CD4-positive, alpha-beta T cell treated with Interleukin-17A for 4 hours (primary cell): ENCODE results near the gene CMTM8.

Experiments
- DNase-seq: peaks from one replicate; pipeline ENCODE4 v3.0.0-alpha.2; 2020; ENCODE audit warnings: mixed read lengths

Gene CMTM8

GRCh38 chr3:32281570-32282106, 43.2 kb downstream of the CMTM8 start:
- DNase-seq, result no peak

DNA sequence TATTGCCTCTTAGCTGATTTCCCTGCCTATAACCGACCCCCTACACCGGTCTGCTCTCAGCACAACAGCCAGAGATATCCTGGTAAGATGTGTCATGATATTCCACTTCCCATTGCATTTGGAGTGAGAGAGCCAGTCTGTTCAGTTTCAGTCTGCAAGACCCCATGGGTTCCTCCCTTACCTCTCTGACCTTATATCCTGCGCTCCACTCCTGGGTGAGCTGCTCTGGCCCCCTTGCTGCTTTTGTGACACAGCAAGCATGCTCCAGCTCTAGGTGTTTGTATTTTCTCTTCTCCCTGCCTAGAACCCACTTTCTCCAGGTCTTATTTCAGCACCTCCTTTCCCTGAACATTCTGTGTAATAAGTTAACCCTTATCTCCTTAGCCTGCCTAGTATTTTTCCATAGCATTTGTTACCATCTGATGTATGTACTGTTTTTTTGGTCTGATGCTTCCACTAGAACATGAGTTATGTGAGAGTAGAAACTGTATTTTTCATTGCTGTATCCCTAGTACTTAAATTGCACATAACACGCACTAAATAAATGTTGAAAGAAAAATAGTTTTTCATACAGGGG, 44.2 kb downstream of the CMTM8 start:
- DNase-seq, result no peak

DNA sequence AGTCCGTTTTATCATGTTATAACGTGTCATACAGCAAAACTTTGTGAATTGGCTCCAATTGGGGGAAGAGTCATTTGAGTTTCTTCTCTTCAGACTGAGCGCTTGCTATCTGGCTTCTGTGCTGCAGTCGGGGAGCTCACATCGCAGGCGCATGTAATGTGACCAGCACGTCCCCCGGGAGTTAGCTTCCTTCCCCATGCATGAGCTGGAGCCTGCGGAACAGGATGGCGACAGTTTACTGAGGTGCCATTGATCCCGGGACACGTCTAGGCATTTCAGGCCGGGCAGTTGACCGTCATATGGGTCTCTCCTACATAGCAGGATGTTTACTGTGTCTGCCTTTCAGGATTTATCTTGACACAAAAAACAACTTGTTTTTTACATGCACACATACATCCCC, 44.8 kb downstream of the CMTM8 start:
- DNase-seq, result no peak

- no peak for DNase-seq
Measured at GRCh38 chr3:32284443-32285212, 46.1 kb downstream of the CMTM8 start.

- DNase-seq, result peak; percentile 34
Measured at GRCh38 chr3:32285891-32286290, 47.4 kb downstream of the CMTM8 start.

DNA sequence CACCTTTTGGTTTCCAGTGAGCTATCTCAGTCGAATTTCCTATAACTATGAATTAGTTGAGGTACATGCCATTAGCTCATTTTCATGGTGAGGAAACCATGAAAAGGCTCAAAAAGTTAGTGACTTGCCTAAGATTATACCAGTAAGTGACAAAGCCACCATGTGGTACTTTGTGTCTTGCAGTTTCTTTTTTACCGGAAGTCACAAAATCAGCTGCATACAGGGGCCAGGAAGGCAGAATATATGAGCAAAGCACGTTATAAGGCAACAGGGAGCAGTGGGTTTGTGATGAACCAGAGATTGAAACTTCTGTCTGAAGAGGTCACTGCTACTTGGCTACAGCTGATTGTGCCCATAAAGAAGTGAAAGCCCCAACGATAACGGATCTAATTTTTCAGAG, 50.3 kb downstream of the CMTM8 start:
- peak; percentile 36 for DNase-seq

DNA sequence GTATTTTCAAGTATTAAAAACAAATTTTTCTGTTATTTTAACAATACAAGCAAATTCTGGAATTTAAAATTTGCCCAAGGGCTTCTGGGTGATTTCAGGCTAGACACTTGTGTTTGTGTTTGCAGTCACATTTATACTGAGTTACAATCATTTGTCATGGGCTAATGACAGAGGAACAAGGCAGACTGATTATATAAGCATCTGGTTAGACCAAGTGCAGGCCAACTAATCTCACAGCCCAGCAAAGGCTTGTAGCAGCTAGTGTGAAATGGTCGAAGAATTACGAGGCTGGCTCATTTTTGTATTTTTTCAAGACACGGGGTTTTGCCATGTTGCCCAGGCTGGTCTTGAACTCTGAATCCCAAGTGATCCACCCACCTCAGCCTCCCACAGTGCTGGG, 52.1 kb downstream of the CMTM8 start:
- no peak for DNase-seq

GRCh38 chr3:32292085-32292796, 53.8 kb downstream of the CMTM8 start:
- DNase-seq, result no peak

DNA sequence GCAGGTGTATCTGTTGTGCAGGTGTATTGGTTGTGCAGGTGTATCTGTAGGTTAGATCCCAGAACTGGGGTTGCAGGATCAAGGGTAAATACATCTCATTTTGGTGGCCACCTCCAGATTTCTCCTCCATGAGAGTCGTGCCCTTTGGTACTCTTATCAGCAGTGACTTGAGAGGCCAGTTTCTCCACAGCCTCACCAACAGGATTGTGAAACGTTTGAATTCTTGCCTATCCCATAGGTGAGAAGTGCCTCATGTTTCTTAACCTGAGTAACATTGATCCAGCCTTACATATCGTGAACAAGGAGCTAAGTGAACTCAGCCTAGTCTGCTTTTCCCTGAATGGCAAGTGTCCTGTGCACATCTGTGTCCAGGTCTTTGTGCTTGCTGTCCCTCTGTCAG, 55.4 kb downstream of the CMTM8 start:
- no peak for DNase-seq

GRCh38 chr3:32296251-32297204, 58.0 kb downstream of the CMTM8 start:
- DNase-seq, result peak; percentile 84

- DNase-seq, result peak; percentile 81
Measured at GRCh38 chr3:32297366-32297765, 58.9 kb downstream of the CMTM8 start.

DNA sequence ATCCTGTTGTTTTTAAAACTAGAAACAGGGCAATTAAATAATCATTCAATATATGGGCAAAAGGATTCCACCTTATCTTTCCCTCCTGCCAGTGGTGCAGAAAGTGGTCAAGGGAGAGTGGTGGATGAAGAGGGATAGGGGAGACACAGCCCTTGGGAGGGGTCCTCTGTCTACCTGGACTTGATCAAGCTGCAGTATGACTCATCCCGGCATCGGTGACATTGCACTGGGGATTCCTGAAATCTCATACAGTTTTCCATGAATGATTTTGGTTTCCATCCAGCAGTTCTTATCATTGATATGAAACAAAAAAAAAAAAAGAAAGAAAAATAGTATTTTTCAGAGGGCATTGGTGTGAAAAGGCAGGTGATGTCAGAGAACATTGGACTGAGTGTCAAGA, 62.9 kb downstream of the CMTM8 start:
- DNase-seq, result no peak

DNA sequence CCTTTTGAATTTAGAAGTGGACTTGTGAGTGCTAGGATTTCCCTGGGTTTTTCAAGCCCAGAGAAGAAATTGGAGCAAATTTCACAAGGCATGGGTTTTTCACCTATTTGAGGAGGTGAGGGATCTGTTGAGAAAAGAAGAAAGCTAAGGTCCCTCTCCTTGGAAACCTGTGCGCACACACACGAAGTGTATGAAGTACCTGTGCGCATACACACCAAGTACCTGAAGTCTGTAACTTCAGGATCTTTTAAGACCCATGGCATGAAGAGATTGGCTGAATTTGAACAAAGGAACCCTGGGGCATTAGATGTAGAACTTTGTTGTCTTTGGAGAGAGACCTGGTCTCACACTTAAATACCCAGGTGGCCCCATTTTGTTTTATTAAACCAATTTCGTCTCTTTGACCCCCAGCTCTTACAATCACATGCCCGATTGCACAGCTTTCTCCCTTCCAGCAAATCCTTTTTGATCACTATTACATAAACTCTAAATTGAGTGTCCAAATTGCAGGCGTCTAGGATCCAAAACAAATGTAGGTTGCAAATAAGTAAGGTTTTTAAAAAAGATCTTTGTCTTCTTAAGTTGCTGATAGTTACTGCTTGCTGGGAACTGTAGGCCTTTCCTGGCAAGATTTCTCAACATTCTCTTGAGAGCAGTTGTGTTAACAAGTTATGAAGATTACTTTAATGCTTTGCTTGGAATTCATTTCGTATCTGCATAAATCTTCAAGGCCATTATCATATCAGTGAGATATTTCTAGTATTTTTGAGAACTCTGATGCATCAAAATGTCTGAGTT, 64.3 kb downstream of the CMTM8 start:
- DNase-seq, result no peak

- peak; percentile 72 for DNase-seq
Measured at GRCh38 chr3:32303399-32303747, 64.9 kb downstream of the CMTM8 start.

DNA sequence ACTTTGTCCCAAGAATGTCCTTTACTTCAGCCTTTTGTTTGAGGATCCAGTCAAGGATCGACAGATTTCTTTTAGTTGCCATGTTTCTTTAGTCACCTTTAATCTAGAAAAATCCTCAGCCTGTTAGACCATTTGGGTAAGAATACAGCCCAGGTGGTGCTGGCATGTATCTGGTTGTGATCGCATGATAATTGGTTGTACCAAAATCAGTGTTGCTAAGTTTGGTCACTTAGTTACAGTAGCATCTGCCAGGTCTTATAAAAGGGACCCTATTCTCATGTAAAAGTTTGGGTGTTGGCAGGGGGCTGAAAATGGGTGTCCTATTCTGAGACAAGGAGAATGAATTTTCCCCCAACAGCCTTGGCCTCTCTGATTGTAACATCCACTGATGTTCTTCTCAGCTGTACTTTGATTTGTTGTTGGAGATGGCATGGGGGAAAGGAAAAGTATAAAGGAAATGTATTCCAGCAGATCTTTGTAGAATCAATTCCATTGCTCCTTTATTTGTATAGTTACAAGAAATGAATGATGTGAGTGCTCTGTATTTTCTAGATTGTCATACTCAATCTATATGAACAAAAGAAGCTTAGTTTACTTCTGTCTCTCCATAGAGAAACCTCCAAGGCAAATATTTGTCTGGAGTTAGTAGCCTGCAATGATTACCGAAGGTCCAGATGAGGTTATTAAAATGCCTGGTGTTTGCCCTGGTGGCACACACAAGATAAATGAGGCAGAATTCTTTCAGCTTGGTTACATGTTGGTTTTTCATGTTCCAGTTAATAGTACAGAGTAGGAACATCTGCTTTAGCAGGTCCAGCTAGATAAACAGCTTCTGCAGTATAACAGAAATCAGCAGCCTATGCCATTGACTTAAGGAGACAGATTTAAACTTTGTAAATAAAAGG, 65.7 kb downstream of the CMTM8 start:
- DNase-seq, result no peak

GRCh38 chr3:32305361-32305876, 66.9 kb downstream of the CMTM8 start:
- DNase-seq, result no peak

DNA sequence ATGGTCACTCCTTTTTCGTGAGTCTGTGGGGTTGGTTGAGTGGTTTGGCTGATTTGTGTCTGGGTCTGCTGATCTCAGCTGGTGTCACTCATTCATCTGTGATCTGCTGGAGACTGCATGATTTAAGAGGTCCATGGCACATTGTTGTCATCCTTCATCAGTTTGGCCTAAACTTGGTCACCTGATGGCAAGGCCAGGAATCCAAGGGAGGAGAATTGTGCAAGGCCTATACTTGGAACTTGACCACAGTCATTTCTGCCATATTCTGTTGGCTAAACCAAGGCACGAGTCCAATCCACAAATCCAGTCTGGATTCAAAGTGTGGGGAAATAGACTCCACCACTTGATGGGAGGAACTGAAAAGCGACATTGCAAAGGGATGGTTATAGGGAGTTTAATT, 67.6 kb downstream of the CMTM8 start:
- DNase-seq, result no peak

DNA sequence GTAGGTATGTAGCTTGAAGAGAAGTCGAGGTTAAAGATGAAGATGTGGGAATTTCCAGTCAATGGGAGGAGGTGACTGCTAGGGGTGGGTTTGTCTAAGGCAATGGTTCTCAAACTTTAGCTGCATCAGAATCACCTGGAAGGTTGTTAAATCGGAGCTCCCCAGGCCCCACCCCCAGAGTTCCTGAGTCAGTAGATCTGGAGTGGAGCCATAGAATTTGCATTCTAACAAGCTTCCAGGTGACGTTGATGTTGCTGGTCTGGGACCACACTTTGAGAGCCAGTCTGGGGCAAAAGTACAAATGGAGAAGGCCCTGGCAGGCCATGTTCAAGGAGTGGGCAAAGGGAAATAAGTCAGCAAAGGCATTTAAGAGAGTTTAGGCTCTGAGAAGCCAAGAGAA, 69.1 kb downstream of the CMTM8 start:
- no peak for DNase-seq

DNA sequence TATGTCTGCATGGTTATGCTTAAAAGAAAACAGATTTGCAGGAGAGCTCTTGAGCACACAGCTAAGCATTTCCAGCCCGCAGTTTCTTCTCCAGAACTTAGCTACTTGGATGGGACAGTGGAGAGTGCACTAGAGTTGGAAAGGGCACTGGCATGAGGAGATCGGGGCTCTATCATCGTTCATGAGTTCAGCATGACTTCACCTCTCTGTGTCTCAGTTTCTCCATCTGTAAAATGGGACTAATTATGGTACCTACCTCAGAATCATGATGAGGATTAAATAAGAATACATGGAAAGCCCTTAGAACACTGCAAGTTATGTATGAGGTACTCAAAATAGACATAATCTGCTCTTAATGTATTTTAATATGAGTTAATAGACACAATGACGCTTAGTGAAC, 69.9 kb downstream of the CMTM8 start:
- DNase-seq, result no peak

- DNase-seq, result no peak
Measured at GRCh38 chr3:32309654-32310242, 71.3 kb downstream of the CMTM8 start.
